ENCODE data around the gene TNFRSF18. TPM values are rescaled to one million over a fixed set of nuclear protein-coding genes. Genes with fewer than 3 reads are reported as not detected.

The TNFRSF18 gene
- total and polyA plus RNA-seq, 2 donors (not counting 3 experiments of a cell fraction or from before 2014, with no cell fraction given): not detected

- TF ChIP-seq MAX (IDR thresholded peaks at IDR 0.05; ENCODE audit: insufficient read depth, insufficient read length) (no peak), FOS (IDR thresholded peaks at IDR 0.05; ENCODE audit: borderline replicate concordance, insufficient read depth, low read length) (no peak), CTCF (IDR thresholded peaks at IDR 0.05; ENCODE audit: extremely low read depth in 1 of 2, insufficient read depth in 1 of 2, low read depth in 1 of 2, low read length in 2 of 2) (no peak), JUN (IDR thresholded peaks at IDR 0.05; ENCODE audit: borderline replicate concordance, insufficient read depth, insufficient read length, low read depth) (no peak)
- CTCF ChIA-PET: interaction anchor here (1.2 kb wide), 1 partner anchor 49 kb away, joined by 3 read pairs; no protein-coding TSS in a partner anchor
- dilution Hi-C loops (cut with MboI; ENCODE audit: extremely low pct_ligation_motif_present, low sequenced_read_pairs): no loop called here
These were observed 36.3 kb upstream of the TNFRSF18 start for GRCh38 chr1:1242461-1243265.

More at GRCh38 chr1:1242461-1243265, 36.3 kb upstream of the TNFRSF18 start:
- BruUV-seq (replicated peaks): no TSS peak
- Histone ChIP-seq H3K79me2 (ENCODE audit: control insufficient read depth, insufficient read depth, low read length) (no peaks in the 10 kb centered on the region), H3K36me3 (ENCODE audit: control insufficient read depth in 2 of 2, extremely low read depth in 1 of 2, insufficient read depth in 2 of 2, low read length in 2 of 2) (no peaks in the 10 kb centered on the region), H3K27ac (ENCODE audit: insufficient read depth, low read depth, low read length) (no peak overlapping the region), H3K27me3 (ENCODE audit: control insufficient read depth in 2 of 2, insufficient read depth in 2 of 2, low read length in 2 of 2) (peaks cover 6 to 14% of the 10 kb centered on the region in 2 experiments), H3K9me1 (replicated peaks; ENCODE audit: control insufficient read depth, extremely low read depth, insufficient read depth, low read length) (no peaks in the 10 kb centered on the region), H3K9ac (replicated peaks; ENCODE audit: extremely low read depth, insufficient read depth, low read length) (no peak overlapping the region), H3K4me1 (ENCODE audit: control insufficient read depth, extremely low read depth, insufficient read depth, low read length) (no peaks in the 10 kb centered on the region), H3K9me3 (replicated peaks; ENCODE audit: control insufficient read depth, insufficient read depth, low read length) (no peaks in the 10 kb centered on the region), H4K20me1 (replicated peaks; ENCODE audit: control insufficient read depth, extremely low read depth, insufficient read depth, low read length) (no peaks in the 10 kb centered on the region), H2AFZ (ENCODE audit: low read depth, low read length) (no peak overlapping the region), H3K4me2 (ENCODE audit: insufficient read depth, low read length) (no peak overlapping the region), H3K4me3 (replicated peaks in 1 of 3; ENCODE audit: insufficient read depth in 1 of 3, low read depth in 1 of 3, low read length in 3 of 3) (no peak overlapping the region)
- FAIRE-seq (no peak), DNase-seq (ENCODE audit: low read depth, low spot score) (no peak)
- intact Hi-C loops (cut with micrococcal nuclease): no loop called here
- POLR2A ChIA-PET: no interaction called here

All from endothelial cell of umbilical vein (primary cell).